Activated CD4-positive, alpha-beta T cell treated with anti-CD3 and anti-CD28 coated beads, Interleukin-2, amount 50 U/mL, for 24 hours (primary cell): ENCODE data around the gene RGPD3.
A peak's percentile ranks its signal among the peaks of the same experiment; 100 is the strongest.
"Not testable (repeated sequence)": the region's sequence is repeated elsewhere in the genome, so short reads cannot be mapped to it uniquely, and the experiment has no call there.

ENCODE experiments used
- DNase-seq, 2 donors: peaks; one replicate each; pipeline ENCODE4 v3.0.0-alpha.2; 2020; ENCODE audit warnings: low read depth in 1 of 2, low spot score in 1 of 2

The RGPD3 gene

GRCh38 chr2:106468107-106468506 lies at the start of gene RGPD3:
Gene RGPD3 (minus strand): TSS chr2:106468413. CDS start chr2:106468288, 125 bp downstream.
- not testable (repeated sequence) for DNase-seq

- DNase-seq: no peak
Observed at GRCh38 chr2:106517329-106517728, 49.1 kb upstream of the RGPD3 start.

- DNase-seq: no peak
Observed at GRCh38 chr2:106516864-106517263, 48.7 kb upstream of the RGPD3 start.

GRCh38 chr2:106516436-106516835 lies 48.2 kb upstream of the RGPD3 start:
- no peak for DNase-seq

GRCh38 chr2:106514827-106515226 lies 46.6 kb upstream of the RGPD3 start:
- not testable (repeated sequence) for DNase-seq

- DNase-seq: not testable (repeated sequence)
Observed at GRCh38 chr2:106513391-106513790, 45.2 kb upstream of the RGPD3 start.

GRCh38 chr2:106511934-106512333 lies 43.7 kb upstream of the RGPD3 start:
- DNase-seq: not testable (repeated sequence)

GRCh38 chr2:106511476-106511901 lies 43.3 kb upstream of the RGPD3 start:
- DNase-seq: peak in 1 of 2 donors; percentile 12

- DNase-seq: not testable (repeated sequence)
Observed at GRCh38 chr2:106510791-106511190, 42.6 kb upstream of the RGPD3 start.

GRCh38 chr2:106509374-106509770 lies 41.2 kb upstream of the RGPD3 start:
- not testable (repeated sequence) for DNase-seq

GRCh38 chr2:106508660-106509373 lies 40.6 kb upstream of the RGPD3 start:
- DNase-seq: not testable (repeated sequence)

GRCh38 chr2:106506002-106506687 lies 37.9 kb upstream of the RGPD3 start:
- not testable (repeated sequence) for DNase-seq

GRCh38 chr2:106504787-106505186 lies 36.6 kb upstream of the RGPD3 start:
- DNase-seq: not testable (repeated sequence)

GRCh38 chr2:106504192-106504591 lies 36.0 kb upstream of the RGPD3 start:
- DNase-seq: not testable (repeated sequence)

GRCh38 chr2:106502351-106502750 lies 34.1 kb upstream of the RGPD3 start:
- DNase-seq: not testable (repeated sequence)

- not testable (repeated sequence) for DNase-seq
Observed at GRCh38 chr2:106500350-106500749, 32.1 kb upstream of the RGPD3 start.

- DNase-seq: not testable (repeated sequence)
Observed at GRCh38 chr2:106498549-106498948, 30.3 kb upstream of the RGPD3 start.

GRCh38 chr2:106492913-106493312 lies 24.7 kb upstream of the RGPD3 start:
- not testable (repeated sequence) for DNase-seq

- not testable (repeated sequence) for DNase-seq
Observed at GRCh38 chr2:106492399-106492798, 24.2 kb upstream of the RGPD3 start.

- DNase-seq: not testable (repeated sequence)
Observed at GRCh38 chr2:106489701-106490100, 21.5 kb upstream of the RGPD3 start.

- not testable (repeated sequence) for DNase-seq
Observed at GRCh38 chr2:106487386-106488191, 19.4 kb upstream of the RGPD3 start.
